Activated CD4-positive, alpha-beta T cell treated with anti-CD3 and anti-CD28 coated beads for 24 hours (primary cell): ENCODE data around the gene SHISA9.

Experiments used
- DNase-seq, 2 donors: peaks; one replicate each; pipeline ENCODE4 v3.0.0-alpha.2; 2020; ENCODE audit warnings: low read depth in 2 of 2

Gene SHISA9

DNA sequence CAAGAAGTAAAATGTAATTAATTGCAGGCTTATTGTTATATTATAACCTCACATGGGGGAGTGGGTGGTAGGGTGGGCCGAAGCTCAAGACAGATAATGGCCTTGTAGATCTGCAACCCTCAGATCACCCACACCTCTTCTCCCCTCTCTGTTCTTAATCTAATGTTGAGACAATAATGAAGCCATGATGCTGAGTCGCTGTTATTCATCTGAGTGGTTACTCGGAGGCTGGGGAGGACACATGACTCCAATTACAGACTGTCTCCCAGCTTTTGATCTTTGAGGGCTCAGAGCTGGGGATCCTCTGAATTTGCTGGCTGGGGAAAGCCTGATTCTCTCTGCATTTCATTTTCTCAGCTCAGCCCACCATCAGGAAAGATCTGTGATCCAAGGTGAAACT is 275.3 kb downstream of the SHISA9 start:
- no peak for DNase-seq

DNA sequence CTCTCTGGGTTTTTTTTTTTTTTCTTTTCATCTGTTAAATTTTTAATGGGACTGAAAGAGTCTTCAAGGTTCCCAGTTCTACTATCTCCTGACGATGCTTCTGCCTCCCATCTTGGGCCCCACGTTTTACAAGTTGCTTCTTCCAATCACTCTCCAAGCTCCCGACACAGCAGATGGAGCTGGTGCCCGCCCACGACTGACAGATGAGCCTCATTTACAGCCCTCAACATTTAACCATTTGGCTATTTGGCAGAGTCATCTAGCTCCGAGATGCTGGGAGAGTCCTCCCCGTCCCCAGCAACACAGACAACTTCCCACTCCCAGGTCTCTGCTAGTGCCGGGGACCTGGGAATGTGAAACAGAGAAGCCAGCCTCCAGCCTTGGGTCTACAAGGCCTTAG is 276.9 kb downstream of the SHISA9 start:
- no peak for DNase-seq

- DNase-seq, result no peak
Measured at GRCh38 chr16:13181432-13181831, 280.0 kb downstream of the SHISA9 start.

GRCh38 chr16:13186813-13187212 is 285.4 kb downstream of the SHISA9 start:
- no peak for DNase-seq

GRCh38 chr16:13189250-13189649 is 287.9 kb downstream of the SHISA9 start:
- DNase-seq, result no peak

- DNase-seq, result no peak
Measured at GRCh38 chr16:13193721-13194120, 292.3 kb downstream of the SHISA9 start.

GRCh38 chr16:13194766-13195165 is 293.4 kb downstream of the SHISA9 start:
- no peak for DNase-seq

- no peak for DNase-seq
Measured at GRCh38 chr16:13203725-13204124, 302.3 kb downstream of the SHISA9 start.

DNA sequence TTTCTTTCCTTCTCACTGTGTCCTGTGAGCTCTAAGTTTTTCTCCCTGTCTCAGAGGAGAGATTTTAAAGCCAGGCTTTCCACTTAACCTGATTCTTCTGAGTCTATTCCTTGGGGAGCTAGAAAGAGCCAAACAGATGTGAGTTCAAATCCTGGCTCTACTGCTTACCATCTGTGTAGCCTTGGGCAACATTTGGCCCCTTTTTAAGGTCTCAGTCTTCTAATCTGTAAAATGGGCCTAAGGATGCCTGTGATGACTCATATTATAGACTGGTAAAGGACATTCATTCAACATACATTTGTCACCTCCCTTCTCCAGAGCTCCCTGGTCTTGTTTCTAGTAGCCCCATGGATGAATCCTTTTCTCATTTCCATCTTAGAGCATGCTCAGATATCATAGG is 304.0 kb downstream of the SHISA9 start:
- DNase-seq, result no peak

DNA sequence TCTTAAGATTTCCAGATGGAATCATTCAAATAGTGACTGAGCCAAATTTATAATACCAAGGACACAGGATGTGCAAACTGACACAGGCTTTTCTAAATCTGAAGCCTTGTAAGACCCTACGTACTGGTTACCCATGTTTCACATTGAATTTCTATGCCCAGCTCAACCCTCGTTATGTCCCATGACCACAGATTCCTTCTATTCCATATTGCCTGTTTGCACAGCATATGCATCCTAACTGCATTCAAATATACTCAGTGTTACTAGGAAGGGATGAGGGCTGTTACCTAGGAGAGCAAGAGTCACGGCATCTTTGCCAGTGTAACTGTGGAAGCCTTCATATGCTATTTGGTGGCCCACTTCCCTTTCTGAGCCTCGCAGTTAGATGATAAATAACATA is 305.2 kb downstream of the SHISA9 start:
- DNase-seq, result no peak

- no peak for DNase-seq
Measured at GRCh38 chr16:13207151-13207550, 305.8 kb downstream of the SHISA9 start.

DNA sequence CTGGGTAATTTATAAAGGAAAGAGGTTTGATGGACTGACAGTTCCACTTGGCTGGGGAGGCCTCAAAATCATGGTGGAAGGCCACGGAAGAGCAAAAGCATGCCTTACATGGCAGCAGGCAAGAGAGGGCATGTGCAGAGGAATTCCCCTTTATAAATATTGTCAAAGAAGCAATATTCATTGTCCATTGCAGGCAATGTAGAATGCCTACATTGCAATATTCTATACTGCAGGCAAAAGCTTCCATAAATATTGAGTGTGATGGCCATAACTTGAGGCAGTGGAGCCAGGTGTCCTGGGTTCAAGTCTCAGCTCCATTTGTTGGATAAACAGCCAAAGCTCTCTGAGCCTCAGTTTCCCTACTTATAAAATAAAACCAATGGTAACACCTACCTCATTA is 322.3 kb downstream of the SHISA9 start:
- no peak for DNase-seq

GRCh38 chr16:13229039-13229438 is 327.6 kb downstream of the SHISA9 start:
- DNase-seq, result no peak

GRCh38 chr16:13231365-13231764 is 330.0 kb downstream of the SHISA9 start:
- DNase-seq, result no peak

DNA sequence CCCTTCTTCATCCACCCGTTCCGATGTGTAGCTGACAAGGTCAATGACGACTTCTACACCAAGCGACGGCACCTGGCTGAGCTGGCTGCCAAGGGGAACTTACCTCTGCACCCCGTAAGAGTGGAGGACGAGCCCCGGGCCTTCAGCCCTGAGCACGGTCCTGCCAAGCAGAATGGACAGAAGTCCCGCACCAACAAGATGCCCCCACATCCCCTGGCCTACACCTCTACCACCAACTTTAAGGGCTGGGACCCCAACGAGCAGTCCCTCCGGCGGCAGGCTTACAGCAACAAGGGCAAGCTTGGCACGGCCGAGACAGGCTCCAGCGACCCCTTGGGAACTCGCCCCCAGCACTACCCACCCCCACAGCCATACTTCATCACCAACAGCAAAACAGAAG is 333.6 kb downstream of the SHISA9 start:
- no peak for DNase-seq

GRCh38 chr16:13236308-13236707 is 334.9 kb downstream of the SHISA9 start:
- DNase-seq, result no peak

GRCh38 chr16:13238182-13238581 is 336.8 kb downstream of the SHISA9 start:
- DNase-seq, result no peak

DNA sequence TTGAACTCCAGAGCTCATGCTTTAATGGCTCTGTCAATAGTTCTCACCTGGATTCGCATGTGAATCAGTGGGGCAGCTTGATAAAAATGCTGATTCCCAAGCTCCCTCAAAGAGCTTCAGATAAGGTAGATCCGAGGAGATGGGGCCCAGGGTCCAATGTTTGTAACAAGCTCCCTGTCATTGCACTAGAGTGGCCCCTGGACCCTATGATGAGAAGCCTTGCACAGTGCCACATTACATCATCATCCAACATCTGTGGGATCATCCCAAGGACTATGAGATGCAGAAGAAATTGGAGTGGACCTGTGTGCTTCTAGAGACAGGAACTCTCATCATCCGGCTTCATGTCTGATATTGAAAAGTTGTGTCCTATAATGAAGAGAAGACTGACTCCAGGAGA is 340.8 kb downstream of the SHISA9 start:
- DNase-seq, result no peak

DNA sequence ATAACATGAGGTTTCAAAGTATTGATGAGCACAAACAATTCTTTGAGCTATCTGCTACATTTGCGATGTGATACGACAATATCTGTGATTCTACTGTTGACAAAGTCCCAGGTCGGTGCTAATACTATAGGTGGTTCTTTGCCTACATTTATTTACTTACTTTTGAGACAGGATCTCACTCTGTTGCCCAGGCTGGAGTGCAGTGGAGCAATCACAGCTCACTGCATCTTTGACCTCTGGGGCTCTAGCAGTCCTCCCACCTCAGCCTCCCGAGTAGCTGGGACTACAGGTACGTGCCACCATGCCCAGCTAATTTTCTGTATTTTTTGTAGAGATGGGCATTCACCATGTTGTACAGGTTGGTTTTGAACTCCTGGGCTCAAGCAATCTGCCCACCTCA is 343.4 kb downstream of the SHISA9 start:
- DNase-seq, result no peak

GRCh38 chr16:13245713-13246377 is 344.4 kb downstream of the SHISA9 start:
- DNase-seq, result no peak

- DNase-seq, result no peak
Measured at GRCh38 chr16:13254998-13255614, 353.7 kb downstream of the SHISA9 start.

DNA sequence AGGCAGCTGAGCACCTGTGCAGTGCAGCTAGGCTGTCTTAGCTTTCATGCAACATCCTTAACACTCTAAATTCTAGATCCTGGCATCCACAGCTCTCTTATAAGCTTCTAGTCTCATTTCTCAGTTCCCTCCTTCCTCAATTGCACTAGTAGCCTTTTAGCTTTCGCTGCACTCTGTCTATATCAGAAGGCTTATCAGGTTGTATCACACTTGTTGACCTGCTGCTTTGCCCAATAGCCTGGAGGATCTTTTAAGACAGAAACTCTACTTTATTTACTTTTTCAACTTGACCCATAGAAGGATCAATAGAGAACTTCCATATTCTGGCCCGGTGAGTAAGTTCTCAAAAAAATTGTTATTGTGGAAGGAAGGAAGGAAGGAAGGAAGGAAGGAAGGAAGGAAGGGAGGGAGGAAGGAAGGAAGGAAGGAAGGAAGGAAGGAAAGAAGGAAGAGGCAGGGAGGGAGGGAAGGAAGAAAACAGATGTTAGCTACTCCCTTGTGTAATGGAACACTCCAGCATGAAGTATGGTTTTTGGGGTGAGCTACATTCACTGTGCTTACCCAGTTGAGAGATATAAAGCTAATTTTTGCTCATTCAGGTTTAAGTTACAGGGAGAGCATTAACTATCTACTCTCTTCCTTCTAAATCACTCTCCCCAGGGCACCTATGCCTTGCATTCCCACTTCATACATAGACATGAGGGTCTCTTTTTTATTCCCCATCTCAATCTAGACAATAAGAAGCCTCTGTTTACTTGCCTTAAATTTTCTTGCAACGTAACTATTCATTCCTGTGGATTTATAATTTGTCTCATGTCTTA is 361.1 kb downstream of the SHISA9 start:
- no peak for DNase-seq
